DOHH2 (cell line): ENCODE results near the gene EOGT.

ENCODE experiments used
- H3F3A ChIP-seq: fragments of 200-600 bp; sonication (generic), shearing (Covaris generic); 2 replicates; pipeline ENCODE4 v1.6.0; 2016; ENCODE audit warnings: antibody characterized with exemption, mild to moderate bottlenecking; ENCODE audit not compliant: control insufficient read depth, insufficient read depth
- H3K27ac ChIP-seq: fragments of 200-600 bp; sonication (generic); 2 replicates; pipeline ENCODE4 v1.5.1; 2014; ENCODE audit warnings: low read depth, mild to moderate bottlenecking, low read length, moderate library complexity
- H3K27me3 ChIP-seq: fragments of 200-600 bp; sonication (generic); 2 replicates; pipeline ENCODE4 v1.6.1; 2014; ENCODE audit warnings: mild to moderate bottlenecking, low read length, mixed read lengths; ENCODE audit not compliant: control insufficient read depth
- H3K36me3 ChIP-seq: fragments of 200-600 bp; sonication (generic); 2 replicates; pipeline ENCODE4 v1.6.1; 2014; ENCODE audit warnings: mild to moderate bottlenecking, low read length, moderate library complexity, mixed read lengths; ENCODE audit not compliant: control insufficient read depth
- H3K4me1 ChIP-seq: fragments of 200-600 bp; sonication (generic); 2 replicates; pipeline ENCODE4 v1.6.1; 2014; ENCODE audit warnings: mild to moderate bottlenecking, low read length, mixed read lengths; ENCODE audit not compliant: control insufficient read depth
- H3K4me2 ChIP-seq: fragments of 200-600 bp; sonication (generic); 2 replicates; pipeline ENCODE4 v1.6.0; 2014; ENCODE audit warnings: mild to moderate bottlenecking, low read length, moderate library complexity
- H3K4me3 ChIP-seq: fragments of 200-600 bp; sonication (generic); 2 replicates; pipeline ENCODE4 v1.5.1; 2014; ENCODE audit warnings: mild to moderate bottlenecking, low read length, mixed read lengths
- H3K79me2 ChIP-seq: fragments of 200-600 bp; sonication (generic); 2 replicates; pipeline ENCODE4 v1.6.1; 2014; ENCODE audit warnings: mild to moderate bottlenecking, low read length, mixed read lengths; ENCODE audit not compliant: control insufficient read depth
- H3K9me2 ChIP-seq: fragments of 200-600 bp; sonication (generic); replicated peaks from 2 replicates; pipeline ENCODE4 v1.6.1; 2014; ENCODE audit warnings: mild to moderate bottlenecking, low read length, mixed read lengths; ENCODE audit not compliant: control insufficient read depth
- H3K9me3 ChIP-seq: fragments of 200-600 bp; sonication (generic); 2 replicates; pipeline ENCODE4 v1.6.1; 2014; ENCODE audit warnings: antibody characterized with exemption, low read length, mixed read lengths; ENCODE audit not compliant: control insufficient read depth, insufficient read depth
- H4K20me1 ChIP-seq: fragments of 200-600 bp; sonication (generic); 2 replicates; pipeline ENCODE4 v1.6.0; 2014; ENCODE audit warnings: low read depth, mild to moderate bottlenecking, antibody characterized with exemption, low read length, moderate library complexity; ENCODE audit not compliant: control insufficient read depth, insufficient read depth
- CTCF ChIP-seq: fragments of 200-600 bp; sonication (generic); IDR thresholded peaks from one replicate; pipeline ENCODE4 v1.5.1; 2014; ENCODE audit warnings: antibody characterized with exemption, mild to moderate bottlenecking, low read depth, low read length; ENCODE audit not compliant: poor library complexity, severe bottlenecking
- EZH2phosphoT487 ChIP-seq: fragments of 200-600 bp; sonication (generic); IDR thresholded peaks from 2 replicates; pipeline ENCODE4 v1.6.1; 2017; ENCODE audit warnings: borderline replicate concordance, mild to moderate bottlenecking, antibody characterized with exemption, low read length, moderate library complexity, mixed read lengths

The EOGT gene

GRCh38 chr3:69020857-69021256 is 7.4 kb upstream of the EOGT start:
- Histone ChIP-seq H3K4me1 (peaks cover 1% of the 10 kb centered on the region), H3K9me2 (no peaks in the 10 kb centered on the region), H3K4me3 (no peak overlapping the region), H3K27me3 (no peaks in the 10 kb centered on the region), H4K20me1 (no peaks in the 10 kb centered on the region), H3K36me3 (peaks cover 40% of the 10 kb centered on the region), H3K4me2 (no peak overlapping the region), H3F3A (peaks cover 19% of the 10 kb centered on the region), H3K79me2 (no peaks in the 10 kb centered on the region), H3K27ac (no peak overlapping the region), H3K9me3 (no peaks in the 10 kb centered on the region)
- no peak for TF ChIP-seq CTCF
- no peak for TF ChIP-seq EZH2phosphoT487

- Histone ChIP-seq H4K20me1 (no peaks in the 10 kb centered on the region), H3K4me1 (peaks cover 4% of the 10 kb centered on the region), H3K9me3 (no peaks in the 10 kb centered on the region), H3K4me2 (no peak overlapping the region), H3K4me3 (no peak overlapping the region), H3K27ac (no peak overlapping the region), H3F3A (peaks cover 19% of the 10 kb centered on the region), H3K9me2 (no peaks in the 10 kb centered on the region), H3K36me3 (peaks cover 36% of the 10 kb centered on the region), H3K27me3 (no peaks in the 10 kb centered on the region), H3K79me2 (no peaks in the 10 kb centered on the region)
- peak; percentile 40 for TF ChIP-seq CTCF
- no peak for TF ChIP-seq EZH2phosphoT487
These were observed 6.9 kb upstream of the EOGT start for GRCh38 chr3:69020424-69020823.

GRCh38 chr3:69016901-69017300 is 3.4 kb upstream of the EOGT start:
- H3K79me2 ChIP-seq, result no peaks in the 10 kb centered on the region; the same call in 1 of the 2 replicates
- peaks cover 14% of the 10 kb centered on the region; the same call in 1 of the 2 replicates for H3F3A ChIP-seq
- no peak overlapping the region for H3K27ac ChIP-seq
- no peaks in the 10 kb centered on the region for H3K27me3 ChIP-seq
- H3K9me2 ChIP-seq, result no peaks in the 10 kb centered on the region
- no peaks in the 10 kb centered on the region for H4K20me1 ChIP-seq
- no peak overlapping the region for H3K4me3 ChIP-seq
- H3K9me3 ChIP-seq, result no peaks in the 10 kb centered on the region
- H3K4me2 ChIP-seq, result no peak overlapping the region
- TF ChIP-seq CTCF (no peak), EZH2phosphoT487 (no peak)
- peaks cover 27% of the 10 kb centered on the region for H3K4me1 ChIP-seq
- peaks cover 11% of the 10 kb centered on the region for H3K36me3 ChIP-seq

GRCh38 chr3:69016102-69016501 is 2.6 kb upstream of the EOGT start:
- no peak for TF ChIP-seq EZH2phosphoT487
- Histone ChIP-seq H3K9me3 (no peaks in the 10 kb centered on the region), H3K4me3 (no peak overlapping the region), H3K27ac (no peak overlapping the region), H3K36me3 (peaks cover 8% of the 10 kb centered on the region), H3K9me2 (no peaks in the 10 kb centered on the region), H3K4me2 (no peak overlapping the region), H3K4me1 (peaks cover 27% of the 10 kb centered on the region), H3K27me3 (no peaks in the 10 kb centered on the region), H3F3A (peaks cover 14% of the 10 kb centered on the region; the same call in 1 of the 2 replicates), H3K79me2 (no peaks in the 10 kb centered on the region; the same call in 1 of the 2 replicates), H4K20me1 (no peaks in the 10 kb centered on the region)
